HCT116 (cell line): Measurements from ENCODE around the gene VAV1. TPM values are rescaled to one million over a fixed set of nuclear protein-coding genes. Genes with fewer than 3 reads are reported as not detected.

Source experiments
- ATAC-seq: fragments of 200-7000 bp; cut with Tn5 transposase; 2 replicates; pipeline ENCODE4 v1.9.1; 2020; ENCODE audit warnings: mild to moderate bottlenecking, moderate library complexity
- BruUV-seq: library from RNA; stranded (reverse); fragments of 400-500 nt; replicated peaks from 2 replicates; lab custom pipeline; 2021; lab: Mats Ljungman, UMichigan
- CTCF ChIA-PET: fragments of 300-600 bp; sonication (Branson Sonifier 250); formaldehyde crosslinking; loops from one replicate; lab custom pipeline; 2021; ENCODE audit warnings: antibody characterized with exemption; lab: Charles Lee
- POLR2A ChIA-PET: fragments of 300-600, 350-600 bp; sonication (Branson Sonifier 250); formaldehyde crosslinking; loops from one replicate; lab custom pipeline; 2021; ENCODE audit warnings: antibody characterized with exemption; lab: Charles Lee
- RAD21 ChIA-PET, 2 experiments: fragments of 300-600 bp; sonication (Branson Sonifier 250); formaldehyde crosslinking; loops; one replicate each; lab custom pipeline; 2023; ENCODE audit warnings: low total read pairs in 2 of 2; ENCODE audit not compliant: uncharacterized antibody in 2 of 2, unreplicated experiment in 2 of 2, low non-redundant PET in 1 of 2; lab: Charles Lee
- DNase-seq: peaks from one replicate; pipeline ENCODE4 v3.0.0-alpha.2; 2010; ENCODE audit warnings: low read depth, low spot score
- H2AFZ ChIP-seq: fragments of 200-600 bp; shearing (Covaris generic), sonication (generic); 2 replicates; pipeline ENCODE4 v1.6.1; 2017; ENCODE audit warnings: low read depth, mixed run types, mixed read lengths, antibody characterized with exemption, low read length; ENCODE audit not compliant: poor library complexity, severe bottlenecking
- H3K27ac ChIP-seq: 2 replicates; pipeline ENCODE4 v1.5.1; 2012; ENCODE audit warnings: low read depth, low read length
- H3K27me3 ChIP-seq: fragments of 200-600 bp; sonication (generic); 2 replicates; pipeline ENCODE4 v1.6.1; 2016; ENCODE audit warnings: mixed run types, low read length, mixed read lengths; ENCODE audit not compliant: insufficient read depth
- H3K36me3 ChIP-seq, 2 experiments: fragments of 200-500 bp in 1 of 2; fragments of 200-600 bp in 1 of 2; sonication (Bioruptor generic) in 1 of 2; sonication (generic) in 1 of 2; 2 replicates each; pipeline versions ENCODE4 v1.5.1 to v1.6.1; 2014 to 2016; ENCODE audit warnings: low read length in 2 of 2, inconsistent platforms in 1 of 2, mixed read lengths in 1 of 2, mixed run types in 1 of 2; ENCODE audit not compliant: insufficient read depth in 2 of 2, control insufficient read depth in 1 of 2
- H3K4me1 ChIP-seq, 2 experiments: fragments of 200-600 bp in 1 of 2; sonication (generic) in 1 of 2; 2 replicates each; pipeline versions ENCODE4 v1.5.1 to v1.6.1; 2012 to 2017; ENCODE audit warnings: low read length in 2 of 2, inconsistent platforms in 1 of 2, mild to moderate bottlenecking in 1 of 2, mixed read lengths in 1 of 2, mixed run types in 1 of 2, moderate library complexity in 1 of 2; ENCODE audit not compliant: insufficient read depth in 2 of 2, control insufficient read depth in 1 of 2
- H3K4me2 ChIP-seq: fragments of 200-600 bp; sonication (generic); 2 replicates; pipeline ENCODE4 v1.6.1; 2017; ENCODE audit warnings: mixed run types, low read length, mixed read lengths
- H3K4me3 ChIP-seq, 2 experiments: fragments of 200-600 bp in 1 of 2; sonication (generic) in 1 of 2; replicated peaks in 1 of 2; 2 replicates each; pipeline ENCODE4 v1.5.1; 2011 to 2016; ENCODE audit warnings: low read length in 2 of 2, control low read depth in 1 of 2, low read depth in 1 of 2, mild to moderate bottlenecking in 1 of 2, mixed read lengths in 1 of 2, mixed run types in 1 of 2
- H3K79me2 ChIP-seq: fragments of 200-600 bp; sonication (generic); 2 replicates; pipeline ENCODE4 v1.6.1; 2017; ENCODE audit warnings: mild to moderate bottlenecking, mixed run types, low read length, moderate library complexity, mixed read lengths; ENCODE audit not compliant: insufficient read depth
- H3K9ac ChIP-seq: fragments of 200-600 bp; sonication (generic); 2 replicates; pipeline ENCODE4 v1.6.1; 2016; ENCODE audit warnings: low read length, mixed read lengths
- H3K9me2 ChIP-seq: fragments of 200-600 bp; sonication (generic), shearing (Covaris generic); 2 replicates; pipeline ENCODE4 v1.6.1; 2017; ENCODE audit warnings: mixed run types, mild to moderate bottlenecking, moderate library complexity; ENCODE audit not compliant: insufficient read depth
- H3K9me3 ChIP-seq, 2 experiments: fragments of 200-500 bp in 1 of 2; fragments of 200-600 bp in 1 of 2; sonication (Bioruptor generic) in 1 of 2; sonication (generic) in 1 of 2; 2 replicates each; pipeline ENCODE4 v1.6.1; 2014 to 2017; ENCODE audit warnings: low read length in 2 of 2, mixed read lengths in 2 of 2, inconsistent platforms in 1 of 2, low read depth in 1 of 2, mild to moderate bottlenecking in 1 of 2, mixed run types in 1 of 2, moderate library complexity in 1 of 2; ENCODE audit not compliant: control insufficient read depth in 1 of 2, insufficient read depth in 1 of 2
- H4K20me1 ChIP-seq: fragments of 200-600 bp; sonication (generic), shearing (Covaris generic); 2 replicates; pipeline ENCODE4 v1.6.1; 2017; ENCODE audit warnings: mixed run types, mild to moderate bottlenecking, moderate library complexity; ENCODE audit not compliant: insufficient read depth
- CEBPB ChIP-seq: IDR thresholded peaks from 2 replicates; pipeline ENCODE4 v1.6.1; 2012; ENCODE audit warnings: low read depth
- EGR1 ChIP-seq: IDR thresholded peaks from 2 replicates; pipeline ENCODE4 v1.6.1; 2012; ENCODE audit warnings: low read depth
- EZH2phosphoT487 ChIP-seq: fragments of 200-600 bp; IDR thresholded peaks from 2 replicates; pipeline ENCODE4 v1.6.1; 2018; ENCODE audit warnings: antibody characterized with exemption, borderline replicate concordance
- FOSL1 ChIP-seq: IDR thresholded peaks from 2 replicates; pipeline ENCODE4 v1.6.1; 2012; ENCODE audit warnings: low read depth
- JUND ChIP-seq: IDR thresholded peaks from 2 replicates; pipeline ENCODE4 v1.6.1; 2012
- POLR2A ChIP-seq: IDR thresholded peaks from 2 replicates; pipeline ENCODE4 v1.7.0; 2011; ENCODE audit warnings: borderline replicate concordance; ENCODE audit not compliant: insufficient read depth, insufficient read length; ENCODE audit errors: extremely low read depth
- POLR2AphosphoS5 ChIP-seq: IDR thresholded peaks from 2 replicates; pipeline ENCODE4 v1.6.1; 2011; ENCODE audit warnings: mild to moderate bottlenecking, low read depth, low read length, moderate library complexity
- RAD21 ChIP-seq: IDR thresholded peaks from 2 replicates; pipeline ENCODE4 v1.6.1; 2012; ENCODE audit warnings: low read depth, mild to moderate bottlenecking
- SIN3A ChIP-seq: IDR thresholded peaks from 2 replicates; pipeline ENCODE4 v1.6.1; 2012; ENCODE audit warnings: low read depth
- SRF ChIP-seq: IDR thresholded peaks from 2 replicates; pipeline ENCODE4 v1.6.1; 2012; ENCODE audit warnings: low read depth
- ZFX ChIP-seq: fragments of 450-650 bp; IDR thresholded peaks from 2 replicates; pipeline ENCODE4 v1.6.1; 2017
- intact Hi-C: fragments of 100-400 bp; cut with micrococcal nuclease; formaldehyde crosslinking; loops from 2 replicates; pipeline ENCODE4 v1.10.0; 2022
- total RNA-seq: library from RNA; stranded (reverse); gene quantifications from one replicate; pipeline ENCODE4 v1.2.1, GENCODE V29; 2021; ENCODE audit not compliant: unreplicated experiment
- TF ChIP-seq, protein P1 (sequence below): IDR thresholded peaks from 2 replicates; pipeline ENCODE4 v1.6.1; 2012; ENCODE audit warnings: low read depth
- TF ChIP-seq, protein P2 (sequence below): IDR thresholded peaks from 2 replicates; pipeline ENCODE4 v1.6.1; 2011; ENCODE audit warnings: mild to moderate bottlenecking, low read length, moderate library complexity; ENCODE audit not compliant: insufficient replicate concordance; ENCODE audit errors: extremely low read depth

VAV1 gene
- total RNA-seq, 1 experiment from 2014 or later = 20.6 TPM

DNA sequence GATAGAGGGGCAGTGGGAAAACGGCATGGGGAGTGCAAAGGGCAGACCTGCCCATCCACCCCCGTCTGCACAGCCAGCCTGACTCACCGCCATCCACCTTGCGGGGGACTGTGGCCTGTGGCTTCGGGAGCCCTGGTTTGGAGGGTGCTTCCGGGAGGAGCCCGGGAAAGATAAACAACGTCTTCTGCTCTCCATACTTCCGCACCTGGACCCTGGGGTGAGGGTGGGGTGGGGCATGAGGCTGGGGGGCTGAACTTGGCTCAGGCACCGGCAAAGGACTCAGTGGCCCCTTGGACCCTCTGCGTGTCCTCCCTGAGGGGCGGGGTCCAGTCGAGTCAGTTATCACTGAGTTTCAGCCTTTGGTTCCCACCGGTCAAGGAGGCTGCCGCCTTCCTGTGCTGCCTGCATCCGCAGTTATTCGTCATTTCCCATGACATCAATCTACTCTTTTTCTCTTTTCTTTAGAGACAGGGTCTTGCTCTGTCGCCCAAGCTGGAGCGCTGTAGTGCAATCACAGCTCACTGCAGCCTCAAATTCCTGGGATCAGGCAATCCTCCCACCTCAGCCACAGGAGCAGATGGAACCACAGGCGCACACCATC, 38.3 kb upstream of the VAV1 start:
- RAD21 ChIA-PET = no interaction called here
- TF ChIP-seq SIN3A = no peak
- no peak for TF ChIP-seq JUND
- DNase-seq = no peak
- Histone ChIP-seq H3K9me2 (no peaks in the 10 kb centered on the region), H3K79me2 (peaks cover 17% of the 10 kb centered on the region), H3K9me3 (no peaks in the 10 kb centered on the region), H3K4me3 (no peak overlapping the region), H4K20me1 (no peaks in the 10 kb centered on the region), H3K27me3 (no peaks in the 10 kb centered on the region), H3K9ac (no peak overlapping the region), H2AFZ (no peak overlapping the region), H3K4me1 (peaks cover 24 to 40% of the 10 kb centered on the region in 2 experiments), H3K4me2 (no peak overlapping the region), H3K36me3 (no peaks in the 10 kb centered on the region; a peak in 2 of 4 replicates), H3K27ac (no peak overlapping the region)
- CTCF ChIA-PET = no interaction called here
- POLR2A ChIA-PET = no interaction called here
- intact Hi-C loops = no loop called here
- no TSS peak for BruUV-seq
- ATAC-seq = no peak

DNA sequence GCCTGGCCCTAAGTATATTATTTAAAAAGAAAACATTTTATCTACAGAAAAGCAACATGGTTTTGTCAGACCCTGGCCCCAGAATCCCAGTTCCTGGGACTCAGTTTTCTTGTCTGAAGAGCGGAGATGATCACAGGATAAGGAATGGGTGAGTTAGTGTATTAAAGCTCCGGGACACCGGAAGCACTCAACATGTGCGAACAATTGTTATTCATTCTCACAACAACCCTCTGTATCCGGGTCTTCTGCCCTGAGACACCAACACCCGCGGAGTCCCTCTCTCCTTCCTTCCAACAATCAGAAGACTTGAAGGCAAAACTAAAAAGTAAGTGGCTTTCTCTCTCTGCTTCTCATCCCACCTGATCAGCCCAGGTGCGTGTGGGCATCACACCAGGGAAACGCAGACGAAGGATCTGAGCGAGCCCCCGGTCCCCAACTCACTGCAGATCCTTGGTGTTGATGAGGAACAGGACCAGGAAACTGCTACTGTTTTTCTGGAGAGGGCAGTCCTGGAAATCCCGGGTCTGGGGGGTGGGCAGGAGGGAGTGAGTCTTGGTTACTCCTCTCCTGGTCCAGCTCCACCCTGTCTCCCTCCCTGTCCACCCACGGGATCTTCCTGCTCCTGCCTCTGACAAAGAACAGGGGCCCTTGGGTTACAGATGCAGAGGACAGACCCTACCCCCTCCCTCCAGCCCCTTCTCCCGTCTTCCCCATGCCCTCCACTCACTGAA, 37.2 kb upstream of the VAV1 start:
- Histone ChIP-seq H4K20me1 (no peaks in the 10 kb centered on the region), H3K4me3 (peak overlapping the region; percentile 99), H3K9ac (peak overlapping the region; percentile 86), H2AFZ (no peak overlapping the region), H3K9me2 (no peaks in the 10 kb centered on the region), H3K27ac (peak overlapping the region; percentile 87), H3K36me3 (no peaks in the 10 kb centered on the region; a peak in 2 of 4 replicates), H3K79me2 (peaks cover 24% of the 10 kb centered on the region), H3K9me3 (no peaks in the 10 kb centered on the region), H3K27me3 (no peaks in the 10 kb centered on the region), H3K4me1 (peaks cover 23 to 35% of the 10 kb centered on the region in 2 experiments), H3K4me2 (peak overlapping the region; percentile 95)
- no peak for ATAC-seq
- RAD21 ChIA-PET = no interaction called here
- CTCF ChIA-PET = interaction anchor here (1.1 to 3.9 kb wide), 2 partner anchors 54 to 127 kb away, joined by 3 to 91 read pairs; no protein-coding TSS in a partner anchor
- BruUV-seq = no TSS peak
- POLR2A ChIA-PET = no interaction called here
- no peak for DNase-seq
- intact Hi-C loops = loop anchor here (5.0 kb wide), 1 partner anchor 363 kb away; the partner anchor contains the start of gene ALKBH7
- TF ChIP-seq, protein P1, sequence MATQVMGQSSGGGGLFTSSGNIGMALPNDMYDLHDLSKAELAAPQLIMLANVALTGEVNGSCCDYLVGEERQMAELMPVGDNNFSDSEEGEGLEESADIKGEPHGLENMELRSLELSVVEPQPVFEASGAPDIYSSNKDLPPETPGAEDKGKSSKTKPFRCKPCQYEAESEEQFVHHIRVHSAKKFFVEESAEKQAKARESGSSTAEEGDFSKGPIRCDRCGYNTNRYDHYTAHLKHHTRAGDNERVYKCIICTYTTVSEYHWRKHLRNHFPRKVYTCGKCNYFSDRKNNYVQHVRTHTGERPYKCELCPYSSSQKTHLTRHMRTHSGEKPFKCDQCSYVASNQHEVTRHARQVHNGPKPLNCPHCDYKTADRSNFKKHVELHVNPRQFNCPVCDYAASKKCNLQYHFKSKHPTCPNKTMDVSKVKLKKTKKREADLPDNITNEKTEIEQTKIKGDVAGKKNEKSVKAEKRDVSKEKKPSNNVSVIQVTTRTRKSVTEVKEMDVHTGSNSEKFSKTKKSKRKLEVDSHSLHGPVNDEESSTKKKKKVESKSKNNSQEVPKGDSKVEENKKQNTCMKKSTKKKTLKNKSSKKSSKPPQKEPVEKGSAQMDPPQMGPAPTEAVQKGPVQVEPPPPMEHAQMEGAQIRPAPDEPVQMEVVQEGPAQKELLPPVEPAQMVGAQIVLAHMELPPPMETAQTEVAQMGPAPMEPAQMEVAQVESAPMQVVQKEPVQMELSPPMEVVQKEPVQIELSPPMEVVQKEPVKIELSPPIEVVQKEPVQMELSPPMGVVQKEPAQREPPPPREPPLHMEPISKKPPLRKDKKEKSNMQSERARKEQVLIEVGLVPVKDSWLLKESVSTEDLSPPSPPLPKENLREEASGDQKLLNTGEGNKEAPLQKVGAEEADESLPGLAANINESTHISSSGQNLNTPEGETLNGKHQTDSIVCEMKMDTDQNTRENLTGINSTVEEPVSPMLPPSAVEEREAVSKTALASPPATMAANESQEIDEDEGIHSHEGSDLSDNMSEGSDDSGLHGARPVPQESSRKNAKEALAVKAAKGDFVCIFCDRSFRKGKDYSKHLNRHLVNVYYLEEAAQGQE = no peak
- TF ChIP-seq POLR2A (no peak), POLR2AphosphoS5 (no peak), CEBPB (no peak), EGR1 (no peak), SRF (no peak), EZH2phosphoT487 (no peak), SIN3A (no peak), RAD21 (no peak), JUND (no peak), FOSL1 (no peak), ZFX (no peak)
- TF ChIP-seq, protein P2, sequence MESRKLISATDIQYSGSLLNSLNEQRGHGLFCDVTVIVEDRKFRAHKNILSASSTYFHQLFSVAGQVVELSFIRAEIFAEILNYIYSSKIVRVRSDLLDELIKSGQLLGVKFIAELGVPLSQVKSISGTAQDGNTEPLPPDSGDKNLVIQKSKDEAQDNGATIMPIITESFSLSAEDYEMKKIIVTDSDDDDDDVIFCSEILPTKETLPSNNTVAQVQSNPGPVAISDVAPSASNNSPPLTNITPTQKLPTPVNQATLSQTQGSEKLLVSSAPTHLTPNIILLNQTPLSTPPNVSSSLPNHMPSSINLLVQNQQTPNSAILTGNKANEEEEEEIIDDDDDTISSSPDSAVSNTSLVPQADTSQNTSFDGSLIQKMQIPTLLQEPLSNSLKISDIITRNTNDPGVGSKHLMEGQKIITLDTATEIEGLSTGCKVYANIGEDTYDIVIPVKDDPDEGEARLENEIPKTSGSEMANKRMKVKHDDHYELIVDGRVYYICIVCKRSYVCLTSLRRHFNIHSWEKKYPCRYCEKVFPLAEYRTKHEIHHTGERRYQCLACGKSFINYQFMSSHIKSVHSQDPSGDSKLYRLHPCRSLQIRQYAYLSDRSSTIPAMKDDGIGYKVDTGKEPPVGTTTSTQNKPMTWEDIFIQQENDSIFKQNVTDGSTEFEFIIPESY = no peak
